Measurements from ENCODE around the gene CTRB1. TPM values are rescaled to one million over a fixed set of nuclear protein-coding genes. Genes with fewer than 3 reads are reported as not detected.

Gene CTRB1
- polyA plus RNA-seq, 2 of the 4 experiments (the other 2 are of a cell fraction), result not detected

- Histone ChIP-seq H3K27ac (no peak overlapping the region), H3K4me2 (no peak overlapping the region), H3K9me3 (no peaks in the 10 kb centered on the region), H3K4me3 (no peak overlapping the region), H3K4me1 (no peaks in the 10 kb centered on the region)
- FAIRE-seq (no peak), DNase-seq (ENCODE audit: low read depth in 1 of 2, low spot score in 1 of 2) (no peak), ATAC-seq (no peak)
- TF ChIP-seq MYC (IDR thresholded peaks at IDR 0.05; ENCODE audit: borderline replicate concordance, low read length) (no peak), KDM1A (IDR thresholded peaks at IDR 0.05; ENCODE audit: low read depth) (no peak)
- 65% methylated on average over 4 of the region's 4 CpGs for WGBS (ENCODE audit: missing lambda C conversion rate)
- POLR2A ChIA-PET, result interaction anchor here (0.5 kb wide), 1 partner anchor 199 kb away, joined by 5 read pairs; no protein-coding TSS in a partner anchor
- CTCF ChIA-PET, result interaction anchor here (5.4 to 6.5 kb wide), 2 partner anchors 14 to 20 kb away, joined by 25 to 36 read pairs; no protein-coding TSS in a partner anchor
These were observed 300 bp downstream of the CTRB1 start for GRCh38 chr16:75219088-75219487.

GRCh38 chr16:75219838-75220237 lies 1.1 kb downstream of the CTRB1 start:
- FAIRE-seq (no peak), DNase-seq (ENCODE audit: low read depth in 1 of 2, low spot score in 1 of 2) (no peak), ATAC-seq (no peak)
- H3K4me3 ChIP-seq, result no peak overlapping the region
- no peak overlapping the region for H3K27ac ChIP-seq
- POLR2A ChIA-PET, result interaction anchor here (0.5 kb wide), 1 partner anchor 198 kb away, joined by 5 read pairs; no protein-coding TSS in a partner anchor
- no peaks in the 10 kb centered on the region for H3K4me1 ChIP-seq
- no peaks in the 10 kb centered on the region for H3K9me3 ChIP-seq
- 81% methylated on average over 5 of the region's 5 CpGs for WGBS (ENCODE audit: missing lambda C conversion rate)
- H3K4me2 ChIP-seq, result no peak overlapping the region
- TF ChIP-seq E2F6 (IDR thresholded peaks at IDR 0.05; ENCODE audit: borderline replicate concordance, low read depth), result no peak
- no peak for TF ChIP-seq ZC3H11A (IDR thresholded peaks at IDR 0.05)
- TF ChIP-seq USF2 (IDR thresholded peaks at IDR 0.05), result no peak
- TF ChIP-seq KDM1A (IDR thresholded peaks at IDR 0.05; ENCODE audit: low read depth), result no peak
- TF ChIP-seq EP300 (IDR thresholded peaks at IDR 0.05), result no peak
- no peak for TF ChIP-seq BHLHE40 (IDR thresholded peaks at IDR 0.05; ENCODE audit: low read depth, low read length)
- no peak for TF ChIP-seq RCOR1 (IDR thresholded peaks at IDR 0.05; ENCODE audit: low read depth, low read length)
- no peak for TF ChIP-seq POLR2AphosphoS2 (conservative IDR thresholded peaks at IDR 0.05; ENCODE audit: low read length)
- no peak for TF ChIP-seq ZFP36 (IDR thresholded peaks at IDR 0.05; ENCODE audit: borderline replicate concordance, partially characterized antibody)
- no peak for TF ChIP-seq EHMT2 (IDR thresholded peaks at IDR 0.05; ENCODE audit: low read depth)
- TF ChIP-seq HDAC2 (IDR thresholded peaks at IDR 0.05), result no peak
- TF ChIP-seq TP53 (CRISPR knock-in tag; IDR thresholded peaks at IDR 0.05), result no peak
- no peak for TF ChIP-seq GATA3 (IDR thresholded peaks at IDR 0.05; ENCODE audit: borderline replicate concordance)
- no peak for TF ChIP-seq POLR2A (IDR thresholded peaks at IDR 0.05; ENCODE audit: low read length)
- no peak for TF ChIP-seq REST (IDR thresholded peaks at IDR 0.05)
- no peak for TF ChIP-seq FOSB (CRISPR knock-in tag; IDR thresholded peaks at IDR 0.05)
- TF ChIP-seq ELK1 (IDR thresholded peaks at IDR 0.05; ENCODE audit: low read depth, low read length), result no peak
- no peak for TF ChIP-seq MAX (IDR thresholded peaks at IDR 0.05)
- CTCF ChIA-PET, result interaction anchor here (1.0 to 6.5 kb wide), 4 partner anchors 14 to 182 kb away, joined by 3 to 36 read pairs (median 16); no protein-coding TSS in a partner anchor

All from A549 (cell line).